Naive thymus-derived CD8-positive, alpha-beta T cell (primary cell): ENCODE measurements around the gene SEPSECS. TPM values are rescaled to one million over a fixed set of nuclear protein-coding genes. Genes with fewer than 3 reads are reported as not detected.

Experiments
- ATAC-seq, 2 donors: fragments of 150-1000 bp; cut with Tn5 transposase in 1 of 2; sonication (Bioruptor Pico), chemical (Tn5 transposase) in 1 of 2; 1 replicate in 1 of 2; 2 replicates in 1 of 2; pipeline ENCODE4 v1.10.0; 2021; ENCODE audit warnings: mild to moderate bottlenecking in 2 of 2, moderate library complexity in 2 of 2
- POLR2A ChIA-PET: fragments of 350-600 bp; sonication (Branson Sonifier 250); formaldehyde crosslinking; loops from one replicate; lab custom pipeline; 2021; ENCODE audit warnings: antibody characterized with exemption; lab: Charles Lee
- DNase-seq, 10 donors: peaks; one replicate each; pipeline versions ENCODE4 v3.0.0 to v3.0.0-alpha.2; 2020 to 2022
- H3K27ac Mint-ChIP-seq, 10 donors: one replicate each; pipeline ENCODE4 v1.8.0; 2020 to 2022; ENCODE audit warnings: mild to moderate bottlenecking in 10 of 10, mixed read lengths in 10 of 10, moderate library complexity in 4 of 10, inconsistent platforms in 1 of 10
- H3K27me3 Mint-ChIP-seq, 5 donors: one replicate each; pipeline ENCODE4 v1.8.0; 2021 to 2022; ENCODE audit warnings: mixed read lengths in 5 of 5
- H3K36me3 Mint-ChIP-seq, 3 donors: one replicate each; pipeline ENCODE4 v1.8.0; 2020 to 2022; ENCODE audit warnings: mixed read lengths in 3 of 3, mild to moderate bottlenecking in 2 of 3, inconsistent platforms in 1 of 3
- H3K4me1 Mint-ChIP-seq, 4 donors: one replicate each; pipeline ENCODE4 v1.8.0; 2021 to 2022; ENCODE audit warnings: mixed read lengths in 4 of 4
- H3K4me3 Mint-ChIP-seq, 10 donors: one replicate each; pipeline ENCODE4 v1.8.0; 2020 to 2022; ENCODE audit warnings: mild to moderate bottlenecking in 10 of 10, mixed read lengths in 10 of 10, moderate library complexity in 6 of 10, inconsistent platforms in 1 of 10
- H3K9me3 Mint-ChIP-seq, 9 donors: one replicate each; pipeline ENCODE4 v1.8.0; 2020 to 2022; ENCODE audit warnings: mixed read lengths in 9 of 9, mild to moderate bottlenecking in 3 of 9, inconsistent platforms in 1 of 9, moderate library complexity in 1 of 9
- polyA plus RNA-seq, 3 donors: library from polyadenylated mRNA; unstranded; fragments of 300-500 nt; fragmentation: Illumina TruSeq; gene quantifications; one replicate each; pipeline ENCODE4 v1.2.3, GENCODE V29; 2021
- total RNA-seq, 8 experiments: library from RNA in 2 of 8; stranded (reverse) in 2 of 8; gene quantifications; one replicate each; pipeline ENCODE4 v1.2.3 and lab custom pipeline; 2021 to 2026

SEPSECS gene
- total and polyA plus RNA-seq, 5 experiments from 2014 or later, result 1.7 to 17.2 (median 2.3) TPM

DNA sequence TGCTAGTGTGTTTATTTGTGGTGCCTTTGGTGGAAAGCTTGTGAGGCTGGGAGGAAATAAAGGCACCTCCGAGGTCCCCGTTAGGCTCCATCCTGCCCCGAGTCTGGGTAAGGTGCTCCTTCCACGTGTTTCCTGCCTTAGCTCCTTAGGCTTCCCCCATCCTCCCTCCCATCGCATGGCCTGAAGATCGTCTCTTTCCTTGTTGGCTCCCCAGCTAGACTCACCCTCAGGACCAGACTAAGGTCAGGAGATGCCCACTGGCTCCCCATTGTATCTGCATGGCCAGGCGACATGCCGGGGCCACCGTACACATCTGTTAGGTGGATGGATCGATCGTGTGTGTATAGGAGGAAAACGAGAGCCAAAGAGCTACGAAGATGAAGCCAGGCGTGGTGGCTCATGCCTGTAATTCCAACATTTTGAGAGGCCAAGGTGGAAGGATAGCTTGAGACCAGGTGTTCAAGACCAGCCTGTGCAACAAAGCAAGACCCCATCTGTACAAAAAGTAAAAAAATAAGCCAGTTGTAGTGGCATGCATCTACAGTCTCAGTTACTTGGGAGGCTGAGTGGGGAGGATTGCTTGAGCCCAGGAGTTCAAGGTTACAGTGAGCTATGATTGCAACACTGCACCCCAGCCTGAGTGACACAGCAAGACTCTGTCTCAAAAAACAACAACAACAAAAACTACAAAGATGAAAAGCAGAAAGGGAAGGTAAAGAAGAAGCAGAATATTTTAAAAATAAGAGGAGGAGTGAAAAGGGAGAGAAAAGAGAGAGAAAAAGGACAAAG is 53.7 kb downstream of the SEPSECS start:
- ATAC-seq (no peak), DNase-seq (no peak)
- peaks cover 0 to 10% (median 5%) of the 10 kb centered on the region in 3 donors for H3K36me3 Mint-ChIP-seq

DNA sequence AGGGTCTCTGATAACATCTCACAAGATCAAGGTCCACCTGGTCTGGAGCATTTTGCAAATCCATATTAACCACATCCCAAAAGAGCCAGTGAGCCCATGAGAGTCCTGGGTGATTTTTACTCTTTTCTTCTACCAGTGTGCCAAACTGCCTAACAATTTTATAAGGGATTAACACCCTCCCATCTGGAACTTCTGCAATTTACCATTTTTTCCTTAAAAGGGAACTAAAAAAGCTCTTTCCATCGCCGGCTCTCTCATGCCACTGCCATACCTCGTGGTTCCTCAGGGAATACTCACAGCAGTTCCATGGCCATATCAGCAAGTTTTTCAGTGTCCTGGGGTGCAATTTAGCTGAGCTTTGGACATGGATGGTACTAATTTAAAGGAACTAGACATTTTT is 55.7 kb downstream of the SEPSECS start:
- Mint-ChIP-seq H3K27ac (no peak overlapping the region), H3K27me3 (peaks cover 0 to 5% (median 4%) of the 10 kb centered on the region in 5 donors), H3K4me1 (no peaks in the 10 kb centered on the region), H3K4me3 (no peak overlapping the region), H3K9me3 (peaks cover 0 to 15% (median 7%) of the 10 kb centered on the region in 9 donors), H3K36me3 (peaks cover 0 to 14% (median 2%) of the 10 kb centered on the region in 3 donors)
- no peak for ATAC-seq
- no peak for DNase-seq
- POLR2A ChIA-PET, result no interaction called here

More for the DNA sequence above, 53.7 kb downstream of the SEPSECS start:
- POLR2A ChIA-PET, result interaction anchor here (0.6 kb wide), 1 partner anchor 176 kb away, joined by 4 read pairs; no protein-coding TSS in a partner anchor
- H3K4me1 Mint-ChIP-seq, result no peaks in the 10 kb centered on the region
- H3K27me3 Mint-ChIP-seq, result peaks cover 0 to 4% (median 0%) of the 10 kb centered on the region in 5 donors
- H3K9me3 Mint-ChIP-seq, result peaks cover 0 to 9% (median 3%) of the 10 kb centered on the region in 9 donors
- no peak overlapping the region for H3K27ac Mint-ChIP-seq
- no peak overlapping the region for H3K4me3 Mint-ChIP-seq

DNA sequence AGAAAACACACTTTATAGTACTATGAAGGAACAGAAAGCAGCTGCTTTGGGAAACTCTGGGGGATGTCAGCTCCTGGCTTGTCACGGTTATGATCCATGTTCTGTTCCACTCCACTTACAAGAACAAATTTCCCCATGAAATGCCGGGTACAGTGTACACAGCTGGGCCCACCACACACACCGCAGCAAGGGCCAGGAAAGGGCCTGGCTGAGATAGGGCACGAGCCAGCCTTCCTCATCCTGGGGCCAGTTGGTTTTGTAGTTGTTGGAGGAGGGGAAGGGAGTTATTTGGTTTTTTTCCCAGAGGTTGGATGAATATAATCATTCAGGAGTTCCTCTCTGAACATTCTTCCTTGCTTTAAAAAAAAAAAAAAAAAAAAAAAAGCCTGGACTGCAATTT is 56.8 kb downstream of the SEPSECS start:
- no peak overlapping the region for H3K27ac Mint-ChIP-seq
- H3K4me3 Mint-ChIP-seq, result no peak overlapping the region
- DNase-seq, result no peak
- H3K27me3 Mint-ChIP-seq, result peaks cover 0 to 6% (median 4%) of the 10 kb centered on the region in 5 donors
- H3K4me1 Mint-ChIP-seq, result peaks cover 0 to 2% (median 0%) of the 10 kb centered on the region in 4 donors
- no peak for ATAC-seq
- H3K36me3 Mint-ChIP-seq, result peaks cover 0 to 9% (median 0%) of the 10 kb centered on the region in 3 donors
- peaks cover 0 to 15% (median 7%) of the 10 kb centered on the region in 9 donors for H3K9me3 Mint-ChIP-seq
- POLR2A ChIA-PET, result interaction anchor here (0.7 kb wide), 1 partner anchor 182 kb away, joined by 3 read pairs; no protein-coding TSS in a partner anchor

DNA sequence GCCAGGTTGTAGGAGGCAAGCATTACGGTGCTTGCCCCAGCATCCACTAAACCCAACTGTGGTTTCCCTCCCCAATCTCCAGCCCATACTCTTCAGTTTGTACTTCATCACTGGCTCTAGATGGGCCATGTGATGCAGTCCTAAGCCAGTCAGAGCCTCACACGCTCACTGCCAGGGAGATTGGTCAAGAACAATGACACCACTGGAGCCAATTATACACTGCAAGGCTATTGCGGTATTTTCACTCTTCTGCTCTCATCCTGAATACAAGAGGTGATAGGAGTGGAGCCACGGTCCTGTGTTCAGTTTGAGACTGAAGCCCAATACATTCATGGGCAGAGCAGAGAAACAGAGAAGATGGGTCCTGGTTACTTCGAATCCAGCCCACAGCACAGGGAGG is 58.4 kb downstream of the SEPSECS start:
- POLR2A ChIA-PET, result no interaction called here
- H3K36me3 Mint-ChIP-seq, result peaks cover 0 to 9% (median 0%) of the 10 kb centered on the region in 3 donors
- DNase-seq, result no peak
- no peak overlapping the region for H3K27ac Mint-ChIP-seq
- ATAC-seq, result no peak
- peaks cover 0 to 15% (median 7%) of the 10 kb centered on the region in 9 donors for H3K9me3 Mint-ChIP-seq
- peaks cover 0 to 14% (median 10%) of the 10 kb centered on the region in 5 donors for H3K27me3 Mint-ChIP-seq
- no peak overlapping the region for H3K4me3 Mint-ChIP-seq
- peaks cover 0 to 2% (median 0%) of the 10 kb centered on the region in 4 donors for H3K4me1 Mint-ChIP-seq

DNA sequence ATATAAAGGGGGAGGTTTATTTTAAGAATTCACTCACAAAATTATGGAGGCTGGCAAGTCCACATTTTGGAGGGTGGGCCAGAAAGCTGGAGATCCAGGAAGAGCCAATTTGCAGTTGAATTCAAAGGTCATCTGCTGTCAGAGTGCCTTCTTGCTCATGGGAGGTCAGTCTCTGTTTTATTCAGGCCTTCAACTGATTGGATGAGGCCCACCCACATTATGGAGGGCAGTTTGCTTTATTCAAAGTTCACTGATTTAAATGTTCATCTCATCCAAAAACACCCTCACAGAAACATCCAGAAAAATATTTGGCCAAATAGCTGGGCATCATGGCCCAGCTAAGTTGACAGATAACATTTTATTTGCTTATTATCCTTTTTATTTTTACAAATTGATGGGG is 59.5 kb downstream of the SEPSECS start:
- peaks cover 0 to 15% (median 7%) of the 10 kb centered on the region in 9 donors for H3K9me3 Mint-ChIP-seq
- H3K36me3 Mint-ChIP-seq, result peaks cover 0 to 9% (median 0%) of the 10 kb centered on the region in 3 donors
- H3K4me3 Mint-ChIP-seq, result no peak overlapping the region
- POLR2A ChIA-PET, result no interaction called here
- H3K27ac Mint-ChIP-seq, result no peak overlapping the region
- peaks cover 0 to 19% (median 10%) of the 10 kb centered on the region in 5 donors for H3K27me3 Mint-ChIP-seq
- DNase-seq (no peak), ATAC-seq (no peak)
- H3K4me1 Mint-ChIP-seq, result peaks cover 0 to 2% (median 0%) of the 10 kb centered on the region in 4 donors

DNA sequence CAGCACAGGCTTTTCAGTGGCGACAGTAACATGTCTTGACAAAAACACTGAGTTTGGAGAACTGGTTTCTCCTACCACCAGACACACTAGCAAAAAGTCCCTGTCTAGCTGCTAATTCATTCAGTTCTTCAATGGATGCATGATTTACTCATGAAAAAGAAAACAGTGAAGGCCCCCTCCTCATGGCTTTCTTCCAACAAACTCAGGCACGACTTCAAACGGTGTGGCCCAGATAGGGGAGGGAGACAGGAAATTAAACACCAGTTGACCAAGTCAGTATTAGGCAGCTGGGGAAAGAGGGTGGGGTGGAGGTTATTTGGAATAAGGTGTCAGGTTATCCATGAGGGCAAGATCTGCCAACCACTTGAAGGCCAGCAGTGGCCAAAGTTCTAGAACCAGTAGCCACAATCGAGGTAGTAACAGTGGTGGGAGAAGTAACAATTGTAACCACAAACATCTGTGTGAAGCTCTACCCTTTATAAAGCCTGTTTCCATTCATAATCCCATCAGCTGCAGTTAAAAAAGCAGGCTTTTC is 60.2 kb downstream of the SEPSECS start:
- no peak overlapping the region for H3K27ac Mint-ChIP-seq
- H3K4me3 Mint-ChIP-seq, result peak overlapping the region in 1 of 10 donors; percentile 34
- H3K4me1 Mint-ChIP-seq, result peaks cover 0 to 2% (median 0%) of the 10 kb centered on the region in 4 donors
- ATAC-seq (no peak), DNase-seq (no peak)
- peaks cover 0 to 9% (median 0%) of the 10 kb centered on the region in 3 donors for H3K36me3 Mint-ChIP-seq
- H3K9me3 Mint-ChIP-seq, result peaks cover 0 to 15% (median 7%) of the 10 kb centered on the region in 9 donors
- H3K27me3 Mint-ChIP-seq, result peaks cover 0 to 24% (median 11%) of the 10 kb centered on the region in 5 donors
- POLR2A ChIA-PET, result no interaction called here

DNA sequence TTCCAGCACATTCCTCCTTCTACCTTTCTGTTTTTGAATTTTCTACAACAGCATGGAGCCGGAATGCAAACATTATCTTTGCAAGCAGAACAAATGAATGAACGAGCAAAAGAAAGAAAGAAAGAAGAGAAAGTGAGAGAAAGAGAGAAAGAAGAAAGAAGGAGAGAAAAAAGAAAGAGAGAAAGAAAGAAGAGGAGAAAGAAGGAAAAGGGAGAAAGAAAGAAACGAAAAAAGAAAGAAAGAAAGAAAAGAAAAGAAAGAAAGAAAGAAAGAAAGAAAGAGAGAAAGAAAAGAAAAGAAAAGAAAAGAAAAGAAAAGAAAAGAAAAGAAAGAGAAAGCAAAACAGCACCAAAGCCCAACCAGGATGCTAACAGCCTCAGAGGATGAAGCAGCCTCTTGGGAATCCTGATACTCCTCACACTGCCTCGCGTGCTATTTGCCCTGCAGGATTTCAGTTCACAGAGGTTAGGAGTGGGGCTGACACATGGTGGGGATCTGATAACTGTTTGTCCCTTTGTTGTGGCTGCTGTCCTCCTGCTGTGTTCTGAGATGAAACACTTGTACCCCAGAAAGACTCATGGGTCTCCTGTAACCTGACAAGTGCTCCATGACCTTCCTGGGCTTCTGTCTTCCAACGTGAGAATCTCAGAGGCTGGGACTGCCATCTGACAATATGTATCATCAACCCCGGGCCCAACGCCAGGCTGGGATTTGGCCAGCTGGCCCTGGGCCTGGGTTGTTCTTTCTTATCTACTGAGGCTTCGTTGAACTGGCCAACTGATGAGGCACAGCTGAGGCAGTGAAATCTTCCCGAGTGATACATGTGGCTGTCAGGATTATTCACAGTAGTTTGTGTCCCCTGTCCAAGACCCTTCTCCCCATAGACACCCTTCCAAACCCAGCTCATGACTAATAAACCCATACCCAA is 61.0 kb downstream of the SEPSECS start:
- peaks cover 0 to 9% (median 0%) of the 10 kb centered on the region in 3 donors for H3K36me3 Mint-ChIP-seq
- POLR2A ChIA-PET, result no interaction called here
- no peak for ATAC-seq
- H3K9me3 Mint-ChIP-seq, result peaks cover 0 to 19% (median 9%) of the 10 kb centered on the region in 9 donors
- no peak overlapping the region for H3K4me3 Mint-ChIP-seq
- DNase-seq, result no peak
- no peak overlapping the region for H3K27ac Mint-ChIP-seq
- H3K4me1 Mint-ChIP-seq, result peaks cover 0 to 2% (median 0%) of the 10 kb centered on the region in 4 donors
- peaks cover 4 to 25% (median 11%) of the 10 kb centered on the region in 5 donors for H3K27me3 Mint-ChIP-seq

DNA sequence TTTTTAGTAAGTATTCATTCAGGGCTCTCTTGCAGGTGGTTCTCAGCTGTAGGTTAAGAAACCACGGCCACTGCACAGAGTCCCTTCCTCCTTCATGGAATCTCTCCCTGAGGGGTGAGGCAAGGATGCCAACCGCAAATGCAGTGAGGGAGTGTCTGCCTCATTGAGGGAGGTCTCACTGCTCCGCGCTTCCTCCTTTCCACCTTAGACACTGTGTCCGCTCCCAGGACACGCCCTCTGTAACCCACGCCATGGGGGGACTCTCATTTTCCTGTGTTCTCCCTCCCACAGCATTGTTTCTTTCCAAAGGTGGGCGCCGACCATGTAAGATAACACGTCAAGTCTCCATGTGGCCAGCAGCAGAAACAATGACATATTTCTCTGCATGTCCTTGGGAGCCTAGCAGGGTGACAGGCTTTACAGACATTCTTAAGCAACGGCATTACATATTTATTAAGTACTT is 63.2 kb downstream of the SEPSECS start:
- ATAC-seq, result no peak
- Mint-ChIP-seq H3K4me1 (peaks cover 0 to 2% (median 0%) of the 10 kb centered on the region in 4 donors), H3K36me3 (peaks cover 0 to 21% (median 7%) of the 10 kb centered on the region in 3 donors)

DNA sequence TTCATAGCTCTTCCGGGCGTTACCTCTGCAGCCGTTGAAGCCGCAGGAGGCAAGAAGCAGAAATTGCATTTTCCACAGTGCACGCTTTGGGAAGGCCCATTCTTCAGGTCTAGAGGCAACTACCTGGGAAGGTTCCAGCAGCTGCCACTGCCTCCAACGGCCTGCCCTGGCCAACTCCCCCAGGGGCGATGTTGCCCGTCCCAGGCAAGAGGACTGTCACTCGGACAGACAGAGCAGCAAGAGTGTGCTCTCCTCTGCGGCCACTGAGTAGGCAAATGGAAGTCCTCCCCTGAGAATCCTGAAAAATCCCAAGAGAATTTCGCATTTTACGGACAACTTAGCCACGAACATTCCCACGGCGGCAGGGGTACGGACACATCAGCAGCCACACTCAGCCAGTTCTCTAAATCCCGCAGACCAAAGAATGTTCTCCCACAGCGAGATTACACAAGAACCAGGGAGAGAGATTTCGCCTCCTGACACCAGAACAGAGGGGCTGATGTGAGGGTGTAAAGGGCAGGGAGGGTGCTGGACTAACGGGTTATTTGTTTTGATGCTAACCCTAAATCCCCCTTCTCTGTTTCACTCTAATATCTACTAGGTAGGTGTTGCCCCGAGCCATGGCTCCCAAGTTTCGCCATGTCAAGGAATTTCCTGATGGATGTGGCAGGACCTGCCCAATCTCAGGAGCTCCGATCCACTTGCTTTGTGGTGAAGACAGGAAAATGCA is 63.8 kb downstream of the SEPSECS start:
- Mint-ChIP-seq H3K36me3 (peaks cover 0 to 20% (median 7%) of the 10 kb centered on the region in 3 donors), H3K27me3 (peaks cover 12 to 34% (median 17%) of the 10 kb centered on the region in 5 donors), H3K4me1 (peaks cover 0 to 2% (median 0%) of the 10 kb centered on the region in 4 donors), H3K4me3 (no peak overlapping the region), H3K27ac (no peak overlapping the region), H3K9me3 (peaks cover 10 to 26% (median 16%) of the 10 kb centered on the region in 9 donors)
- no peak for DNase-seq
- POLR2A ChIA-PET, result no interaction called here
- no peak for ATAC-seq

More for the DNA sequence above, 63.2 kb downstream of the SEPSECS start:
- Mint-ChIP-seq H3K9me3 (peaks cover 11 to 31% (median 18%) of the 10 kb centered on the region in 9 donors), H3K27me3 (peaks cover 10 to 32% (median 13%) of the 10 kb centered on the region in 5 donors), H3K4me3 (no peak overlapping the region), H3K27ac (no peak overlapping the region)
- DNase-seq, result no peak
- POLR2A ChIA-PET, result no interaction called here

DNA sequence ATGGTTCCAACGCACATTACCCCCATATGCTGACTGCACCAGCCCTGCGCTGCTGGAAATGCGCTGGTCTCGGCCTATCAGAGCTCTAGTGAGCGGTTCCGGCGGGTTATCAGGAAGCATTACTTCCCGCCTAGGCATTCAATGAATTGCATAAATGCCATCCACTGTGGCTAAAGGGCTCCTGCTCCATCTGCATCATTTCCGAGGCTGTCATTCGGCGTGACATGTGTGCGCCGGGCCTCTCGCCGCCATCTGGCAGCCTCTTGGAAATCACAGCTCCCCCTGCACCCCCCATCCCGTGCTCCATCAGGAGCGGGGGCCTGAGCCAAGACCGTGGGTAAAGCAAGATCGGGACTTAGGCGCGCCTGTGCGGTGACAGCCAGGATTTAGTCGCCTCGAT is 64.4 kb downstream of the SEPSECS start:
- ATAC-seq, result no peak
- peaks cover 7 to 21% (median 12%) of the 10 kb centered on the region in 9 donors for H3K9me3 Mint-ChIP-seq
- no peak overlapping the region for H3K4me3 Mint-ChIP-seq
- POLR2A ChIA-PET, result no interaction called here
- H3K36me3 Mint-ChIP-seq, result peaks cover 0 to 16% (median 7%) of the 10 kb centered on the region in 3 donors
- no peak overlapping the region for H3K27ac Mint-ChIP-seq
- peaks cover 10 to 34% (median 23%) of the 10 kb centered on the region in 5 donors for H3K27me3 Mint-ChIP-seq
- H3K4me1 Mint-ChIP-seq, result peaks cover 0 to 2% (median 0%) of the 10 kb centered on the region in 4 donors
- no peak for DNase-seq

DNA sequence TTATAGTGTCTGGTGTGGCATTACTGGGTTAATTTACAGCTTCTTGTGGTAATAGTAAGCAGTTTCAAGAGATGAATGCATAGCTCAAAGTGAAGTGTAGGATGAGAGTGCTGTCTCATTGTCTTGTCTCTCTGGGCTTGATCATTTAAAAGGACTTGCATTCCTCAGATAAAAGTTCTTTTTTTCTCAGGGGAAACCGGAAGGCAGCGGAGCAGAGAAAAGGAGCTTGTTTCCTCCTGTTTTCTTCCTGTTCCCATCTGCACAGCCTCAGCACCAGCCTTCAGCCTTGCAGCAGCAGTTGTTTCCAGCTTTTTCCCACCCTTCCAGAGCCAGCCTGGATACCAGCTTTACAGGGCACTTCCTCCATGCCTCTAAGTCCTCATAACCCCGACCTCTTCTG is 68.1 kb downstream of the SEPSECS start:
- Mint-ChIP-seq H3K9me3 (peaks cover 6 to 21% (median 12%) of the 10 kb centered on the region in 9 donors), H3K27me3 (peaks cover 11 to 56% (median 46%) of the 10 kb centered on the region in 5 donors), H3K27ac (peak overlapping the region in 1 of 10 donors; percentile 58), H3K4me1 (peaks cover 2 to 15% (median 7%) of the 10 kb centered on the region in 4 donors), H3K36me3 (peaks cover 0 to 12% (median 7%) of the 10 kb centered on the region in 3 donors), H3K4me3 (no peak overlapping the region)
- POLR2A ChIA-PET, result no interaction called here
- ATAC-seq (no peak), DNase-seq (no peak)
